T-helper 1 cell treated with Interleukin-12 subunit alpha and Interleukin-12 subunit beta and Interleukin-4 antibody, amounts not matched to agents 30 ng/mL and 1 ng/mL, for 36 hours (primary cell): ENCODE measurements around the gene ARMC8. TPM values are rescaled to one million over a fixed set of nuclear protein-coding genes. Genes with fewer than 3 reads are reported as not detected.

Source experiments
- intact Hi-C: fragments of 100-400 bp; cut with micrococcal nuclease; formaldehyde crosslinking; loops from one replicate; pipeline ENCODE4 v1.15.1; 2024
- total RNA-seq: library from RNA; stranded (reverse); gene quantifications from 2 replicates; pipeline ENCODE4 v1.2.3, GENCODE V29; 2022

ARMC8 gene
- total RNA-seq, 1 donor from 2014 or later: 57.3 TPM

DNA sequence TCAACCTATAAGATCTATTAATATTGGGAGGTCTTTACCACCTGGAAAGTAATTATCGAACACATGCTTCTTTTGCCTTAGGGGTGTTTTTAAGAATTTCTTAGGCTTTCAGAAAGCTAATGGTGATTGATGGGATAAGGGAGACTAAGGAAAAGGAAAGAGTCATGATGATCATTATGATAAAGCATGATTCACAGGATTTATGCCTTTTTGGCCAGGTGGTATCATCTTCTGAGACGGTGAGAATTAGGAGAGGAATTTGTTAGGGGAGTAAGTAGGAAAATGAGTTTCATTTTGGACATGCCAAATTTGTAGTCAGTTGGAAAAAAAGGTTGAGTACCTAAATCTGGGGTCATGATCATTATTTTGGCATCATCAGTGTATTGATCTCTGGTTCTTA is 8.9 kb downstream of the ARMC8 start:
- intact Hi-C loops: no loop called here

DNA sequence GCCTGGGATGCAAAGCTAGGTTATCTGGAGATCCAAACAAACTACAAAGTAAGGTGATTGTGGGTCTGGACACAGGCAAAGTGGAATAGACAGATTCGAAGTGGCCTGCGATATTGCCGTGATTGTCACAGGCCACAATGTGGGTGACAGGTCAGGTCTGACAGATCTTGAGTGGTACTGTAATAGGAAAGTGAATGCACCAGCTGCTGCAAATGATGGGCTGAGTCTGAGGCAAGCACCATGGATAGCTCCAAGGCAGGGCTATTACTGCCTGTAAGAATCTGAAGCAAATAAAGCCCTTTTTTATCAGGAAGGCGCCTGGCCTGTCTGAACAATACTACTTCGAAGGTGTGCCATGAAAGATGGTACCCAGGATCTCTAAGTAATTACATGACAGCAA is 10.0 kb downstream of the ARMC8 start:
- intact Hi-C loops: no loop called here

DNA sequence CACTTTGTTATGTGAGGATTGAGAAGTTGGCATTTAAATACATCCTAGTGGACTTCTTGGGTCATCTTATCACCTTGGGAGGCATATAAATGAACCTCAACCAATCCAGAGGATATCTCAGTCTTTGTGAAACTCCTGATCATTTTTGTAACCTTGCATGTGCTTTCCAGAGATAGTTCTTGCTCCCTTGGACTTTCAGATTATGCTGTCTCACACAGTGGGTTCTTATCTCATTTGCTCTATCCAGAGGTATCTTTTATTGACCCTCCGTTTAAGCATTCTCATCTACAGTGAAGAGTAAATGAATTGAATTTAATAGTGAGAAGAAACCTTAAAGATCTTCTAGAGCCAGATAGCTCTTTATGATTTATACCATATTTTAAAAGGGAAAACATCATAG is 10.4 kb downstream of the ARMC8 start:
- intact Hi-C loops: no loop called here

DNA sequence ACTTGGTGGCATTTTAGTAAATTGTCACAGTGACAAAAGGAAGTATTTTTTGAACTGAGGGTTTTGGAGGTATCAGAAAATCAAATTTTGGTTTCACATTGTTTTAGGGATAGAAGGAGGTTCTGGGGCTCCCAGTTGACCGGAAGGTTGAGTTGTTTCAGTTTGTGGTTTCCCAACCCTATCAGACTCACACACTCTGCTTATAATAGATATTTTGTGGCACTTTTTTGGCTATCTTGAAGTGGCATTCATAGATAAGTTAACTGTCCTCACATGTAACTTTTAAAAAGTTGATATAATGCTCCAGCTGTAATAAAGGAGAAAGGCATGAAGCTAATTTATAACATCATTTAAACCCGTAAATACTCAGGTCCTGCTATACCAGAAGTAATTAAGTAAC is 12.8 kb downstream of the ARMC8 start:
- intact Hi-C loops: no loop called here

DNA sequence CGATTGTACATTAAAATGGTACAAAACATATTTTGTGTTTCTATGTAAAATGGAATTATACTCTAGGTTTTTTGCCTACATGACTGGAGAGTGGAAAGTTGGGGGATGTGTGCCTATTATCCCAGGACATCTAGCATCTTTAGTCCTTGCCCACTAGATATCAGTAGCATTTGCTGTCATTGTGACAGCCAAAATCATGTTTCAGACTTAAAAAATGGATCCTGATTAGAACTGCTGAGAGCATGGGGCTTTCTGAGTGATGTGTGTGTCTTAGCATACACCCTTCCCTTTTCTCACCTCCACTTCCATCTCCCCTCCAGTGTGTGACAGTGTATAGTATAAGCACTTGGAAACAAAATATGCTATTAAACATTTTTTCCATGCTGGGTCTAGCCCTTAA is 13.3 kb downstream of the ARMC8 start:
- intact Hi-C loops: no loop called here

DNA sequence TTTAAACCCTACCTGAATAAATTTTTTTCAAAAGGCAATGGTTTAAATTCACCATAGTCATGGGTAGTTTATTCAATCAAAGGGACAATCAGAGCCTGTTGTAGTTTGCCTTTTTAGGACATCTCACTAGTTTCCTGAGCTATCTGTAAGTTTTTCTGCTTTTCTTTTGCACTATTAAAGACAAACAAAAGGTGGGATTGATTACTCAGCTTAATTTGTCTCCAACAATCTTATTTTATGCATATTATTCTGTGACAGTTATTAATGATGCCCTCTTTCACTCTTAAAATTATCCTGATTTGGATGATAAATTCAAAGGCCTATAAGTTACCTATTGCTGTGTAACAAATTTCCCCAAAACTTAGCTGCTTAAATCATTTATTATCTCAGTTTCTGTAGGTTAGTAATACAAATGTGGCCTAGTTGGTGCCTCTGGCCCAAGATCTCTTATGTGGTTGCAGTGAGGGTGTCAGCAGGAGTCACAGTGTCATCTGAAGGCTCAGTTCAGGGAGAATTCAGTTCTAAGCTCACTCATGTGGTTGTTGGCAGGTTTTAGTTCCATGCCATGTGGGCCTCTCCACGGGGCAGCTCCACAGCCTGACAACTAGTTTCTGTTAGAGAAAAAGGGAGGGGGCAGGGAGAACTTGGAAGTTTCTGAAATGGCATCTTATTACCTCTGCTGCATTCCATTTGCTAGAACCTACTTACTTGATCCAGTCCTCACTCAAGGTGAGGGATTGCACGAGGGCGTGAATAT is 16.0 kb downstream of the ARMC8 start:
- intact Hi-C loops: no loop called here

DNA sequence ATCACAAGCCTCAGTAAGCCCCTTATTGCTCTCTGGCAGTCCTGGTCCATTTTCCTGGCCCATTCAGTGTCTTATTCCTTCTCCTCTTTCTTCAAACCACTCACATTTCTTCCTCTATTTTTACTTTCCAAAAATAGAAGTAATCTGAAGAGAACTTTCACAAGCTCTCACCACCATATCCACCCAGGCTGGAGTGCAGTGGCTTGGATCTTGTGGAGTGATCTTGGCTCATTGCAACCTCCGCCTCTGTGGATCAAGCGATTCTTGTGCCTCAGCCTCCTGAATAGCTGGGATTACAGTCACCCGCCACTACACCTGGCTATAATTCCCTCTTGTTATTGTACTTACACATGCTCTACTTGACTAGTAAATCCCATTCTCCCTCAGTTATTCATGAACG is 16.8 kb downstream of the ARMC8 start:
- intact Hi-C loops: no loop called here

DNA sequence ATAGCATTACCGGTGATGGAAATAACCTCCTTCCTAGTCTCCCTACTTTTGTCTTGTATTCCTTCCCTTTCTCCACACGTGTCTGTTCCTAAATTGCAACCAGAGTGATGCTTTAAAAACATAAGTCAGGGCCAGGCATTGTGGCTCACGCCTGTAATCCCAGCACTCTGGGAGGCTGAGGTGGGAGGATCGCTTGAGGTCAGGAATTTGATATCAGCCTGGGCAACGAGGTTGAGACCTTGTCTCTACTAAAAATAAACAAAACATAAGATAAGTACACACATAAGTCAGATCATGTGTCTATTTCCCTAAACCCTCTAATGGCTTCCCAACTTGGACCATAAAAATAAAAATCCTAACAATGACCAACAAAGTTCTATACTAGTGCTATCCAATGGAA is 18.4 kb downstream of the ARMC8 start:
- intact Hi-C loops: no loop called here

DNA sequence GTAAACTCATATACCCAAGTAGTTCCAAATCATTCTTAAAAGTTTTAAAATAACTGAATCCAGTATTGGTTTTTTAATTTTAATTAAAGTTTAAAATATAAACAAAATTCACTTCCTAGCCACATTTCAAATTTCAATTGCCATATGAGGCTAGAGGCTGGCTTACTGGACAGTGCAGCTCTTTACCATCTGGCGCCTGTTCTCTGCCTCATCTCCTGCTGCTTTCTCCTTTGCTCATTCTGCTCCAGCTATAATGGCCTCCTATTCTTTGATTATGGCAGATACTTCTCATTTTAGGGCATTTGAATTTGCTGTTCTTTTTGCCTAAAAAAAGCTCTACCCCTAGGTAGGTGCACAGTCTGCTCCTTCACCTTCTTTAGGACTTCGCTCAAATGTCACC is 19.1 kb downstream of the ARMC8 start:
- intact Hi-C loops: no loop called here

DNA sequence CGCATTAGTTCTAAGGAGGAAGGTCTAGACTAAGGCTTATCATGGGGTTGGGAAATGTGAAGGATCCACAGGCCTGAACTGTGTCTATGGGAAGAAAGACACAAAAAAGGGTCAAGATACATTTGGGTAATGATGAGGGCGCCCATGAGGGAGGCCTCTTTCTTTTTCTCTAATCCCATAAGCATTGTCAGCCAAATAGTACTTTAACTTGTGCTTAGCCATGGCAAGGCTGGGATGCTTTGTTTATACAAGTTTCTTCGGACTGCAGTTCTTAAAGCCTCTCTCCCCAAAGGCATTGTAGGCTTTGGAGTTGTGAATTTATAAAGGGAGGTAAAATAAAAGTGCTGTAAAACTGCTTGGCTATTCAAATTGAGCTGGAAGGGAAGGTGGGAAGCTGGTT is 23.4 kb downstream of the ARMC8 start:
- intact Hi-C loops: no loop called here

DNA sequence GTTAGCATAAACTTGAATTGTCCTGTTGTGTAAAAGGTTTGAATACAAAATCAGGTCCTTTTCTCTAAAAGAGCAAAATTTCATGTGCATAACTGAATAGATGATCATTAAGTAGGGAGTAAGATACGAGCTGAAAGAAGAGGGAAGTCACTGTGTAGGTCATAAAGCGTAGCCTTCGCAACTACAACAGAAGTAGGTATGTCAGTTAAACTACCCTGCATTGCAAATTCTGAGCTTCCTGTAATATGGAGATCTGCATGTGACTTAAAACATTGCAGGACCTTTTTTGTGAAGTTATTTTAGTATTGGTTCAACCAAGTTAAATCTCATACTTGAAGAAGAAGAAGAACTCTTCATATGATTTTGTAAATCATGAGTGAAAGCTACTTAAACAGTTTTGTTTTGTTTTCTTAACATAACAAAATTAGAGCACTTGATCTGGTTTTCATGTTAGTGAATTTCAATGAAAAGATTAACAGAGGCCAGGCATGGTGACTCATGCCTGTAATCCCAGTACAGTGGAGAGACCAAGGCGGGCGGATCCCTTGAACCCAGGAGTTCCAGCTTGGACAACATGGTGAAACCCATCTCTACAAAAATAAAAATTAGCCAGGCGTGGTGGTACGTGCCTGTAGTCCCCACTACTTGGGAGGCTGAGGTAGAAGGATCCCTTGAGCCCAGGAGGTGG is 26.4 kb downstream of the ARMC8 start:
- intact Hi-C loops: no loop called here

DNA sequence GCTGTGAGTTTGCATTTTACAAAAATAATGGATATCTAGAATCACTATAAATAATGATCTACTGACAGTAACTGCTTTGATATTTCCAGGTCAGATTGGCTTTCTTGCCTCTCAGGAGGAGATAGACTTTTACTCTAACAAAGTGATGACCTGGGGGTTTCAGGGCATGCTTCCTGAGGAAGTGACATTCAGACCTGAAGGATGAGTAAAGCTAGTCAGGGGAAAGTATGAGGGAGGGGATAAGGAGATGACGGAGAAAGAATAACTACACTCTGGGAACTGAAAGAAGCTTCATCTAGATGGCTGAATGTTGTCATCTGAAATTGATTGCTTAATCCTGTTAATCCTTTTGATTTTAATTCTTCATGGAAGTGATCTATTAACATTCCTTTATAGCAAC is 32.2 kb downstream of the ARMC8 start:
- intact Hi-C loops: no loop called here

DNA sequence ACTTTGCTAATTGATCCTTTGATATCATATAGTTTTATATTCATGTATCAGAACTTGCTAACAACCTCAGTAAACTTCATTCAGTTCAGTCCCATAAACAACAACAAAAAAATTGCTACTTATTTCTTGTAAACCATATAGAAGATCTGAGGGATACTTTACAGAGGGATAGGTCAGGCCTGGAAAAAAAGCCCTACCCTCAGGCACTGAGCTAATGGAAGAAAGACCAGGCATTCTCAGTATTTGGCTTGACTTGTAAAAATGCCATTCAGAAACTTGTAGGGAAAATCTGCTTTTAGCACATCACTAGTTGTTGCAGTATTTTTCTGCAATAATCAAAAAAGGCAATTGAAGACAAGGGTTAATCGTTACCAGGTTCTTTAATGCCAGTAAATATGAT is 33.1 kb downstream of the ARMC8 start:
- intact Hi-C loops: loop anchor here (5.0 kb wide), 1 partner anchor 33 kb away; the partner anchor contains the start of gene ARMC8

DNA sequence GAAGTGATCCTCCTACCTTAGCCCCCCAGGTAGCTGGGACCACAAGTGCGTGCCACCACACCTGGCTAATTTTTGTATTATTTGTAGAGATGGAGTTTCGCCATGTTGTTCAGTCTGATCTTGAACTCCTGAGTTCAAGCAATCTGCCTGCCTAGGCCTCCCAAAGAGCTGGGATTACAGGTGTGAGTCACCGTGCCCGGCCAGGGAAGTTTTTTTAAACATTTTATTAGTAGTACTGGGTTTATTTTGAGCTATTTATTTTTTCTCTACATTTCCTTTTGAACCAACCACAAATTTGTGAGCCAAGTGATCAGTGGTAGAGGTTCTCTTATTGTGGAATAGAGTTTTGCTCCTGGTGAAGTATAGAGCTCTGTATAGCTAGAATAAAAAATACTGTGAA is 33.7 kb downstream of the ARMC8 start:
- intact Hi-C loops: loop anchor here (5.0 kb wide), 1 partner anchor 33 kb away; the partner anchor contains the start of gene ARMC8

DNA sequence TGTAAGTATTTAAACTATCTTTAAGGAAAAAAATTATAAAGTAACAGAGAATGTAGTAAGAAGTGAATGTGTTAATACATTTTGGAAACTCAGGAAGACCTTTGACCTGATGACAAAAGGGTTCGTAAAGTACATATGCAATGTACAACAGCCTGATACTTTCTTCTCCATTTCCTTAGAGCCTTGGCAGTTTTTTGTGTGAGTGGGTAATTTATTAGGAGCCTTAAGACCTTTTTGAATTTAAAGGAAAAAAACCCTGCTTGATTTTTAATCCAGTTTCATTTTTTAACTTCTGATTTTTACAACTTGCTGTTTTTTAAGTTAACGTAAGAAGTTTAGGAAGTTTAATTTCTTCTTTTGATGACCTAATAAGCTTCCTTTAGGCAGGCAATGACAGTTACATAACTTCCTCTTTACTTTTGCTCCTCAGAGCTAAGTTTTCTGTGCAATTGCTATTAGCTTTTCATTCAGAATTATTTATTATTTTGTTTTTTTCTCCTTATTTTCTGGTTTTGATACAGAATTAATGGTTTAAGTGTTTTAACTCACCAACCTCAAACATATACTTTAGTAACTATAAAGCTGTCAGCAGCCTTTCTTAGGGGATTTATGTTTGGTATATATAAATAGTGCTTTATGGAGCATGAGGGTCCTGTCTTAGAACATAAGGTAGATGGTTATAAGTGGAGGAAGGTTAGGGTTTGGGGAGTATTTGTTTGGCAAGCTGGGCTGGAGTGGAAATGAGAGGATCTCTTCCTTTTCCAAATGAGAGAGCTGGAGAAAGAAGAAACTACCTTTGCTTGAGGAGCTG is 35.2 kb downstream of the ARMC8 start:
- intact Hi-C loops: loop anchor here (5.0 kb wide), 1 partner anchor 35 kb away; the partner anchor contains the start of gene ARMC8

DNA sequence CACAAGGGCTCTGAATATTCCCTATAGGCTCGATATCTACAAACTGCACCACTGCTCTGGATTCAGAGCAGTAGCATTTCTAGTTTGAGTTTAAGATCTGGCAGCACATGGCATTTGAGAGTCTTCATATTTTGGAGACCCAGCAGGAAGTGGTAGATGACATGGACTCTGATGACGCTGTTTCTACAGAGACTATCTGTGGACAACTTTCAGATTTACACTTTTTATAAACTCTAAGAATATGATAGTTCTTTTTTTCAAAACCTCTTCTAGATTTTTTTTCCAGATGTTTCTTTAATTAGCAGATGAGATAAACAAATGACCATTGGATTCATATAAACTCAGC is 35.8 kb downstream of the ARMC8 start:
- intact Hi-C loops: loop anchor here (5.0 kb wide), 1 partner anchor 36 kb away; the partner anchor contains the start of gene ARMC8

DNA sequence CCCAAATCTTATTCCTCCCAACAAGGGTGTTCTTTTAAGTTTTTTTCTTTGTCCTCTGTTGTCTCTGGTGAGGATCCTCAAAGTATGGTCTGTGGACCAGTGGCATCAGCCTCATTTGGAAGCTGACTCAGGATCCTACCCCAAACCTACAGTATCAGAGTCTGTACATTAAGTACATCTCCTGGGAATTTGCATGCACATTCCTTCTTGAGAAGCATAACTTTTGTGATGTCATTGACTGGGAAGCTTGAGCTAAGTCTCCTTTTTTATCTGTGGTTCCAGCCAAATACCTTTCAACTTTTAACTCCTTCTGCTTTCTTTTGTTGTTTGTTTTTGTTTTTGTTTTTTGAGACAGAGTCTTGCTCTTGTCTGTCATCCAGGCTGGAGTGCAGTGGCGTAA is 40.5 kb downstream of the ARMC8 start:
- intact Hi-C loops: no loop called here

DNA sequence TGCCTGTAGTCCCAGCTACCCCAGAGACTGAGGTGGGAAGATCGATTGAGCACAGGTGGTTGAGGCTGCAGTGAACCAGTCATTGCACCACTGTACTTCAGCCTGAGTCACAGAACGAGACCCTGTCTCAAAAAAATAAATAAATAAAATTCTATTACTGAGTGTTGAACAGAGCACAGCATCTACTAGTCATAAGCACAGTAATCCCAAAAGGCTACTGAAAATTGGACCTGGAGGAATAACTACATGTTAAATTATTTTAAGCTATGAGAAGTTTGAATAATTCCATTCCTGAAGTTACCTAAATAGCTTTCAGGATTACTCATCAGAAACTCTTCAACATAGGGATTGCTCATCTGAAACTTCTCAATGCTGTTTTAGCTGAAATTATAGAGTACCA is 43.4 kb downstream of the ARMC8 start:
- intact Hi-C loops: loop anchor here (10.0 kb wide), 1 partner anchor 166 kb away; no protein-coding TSS in a partner anchor

DNA sequence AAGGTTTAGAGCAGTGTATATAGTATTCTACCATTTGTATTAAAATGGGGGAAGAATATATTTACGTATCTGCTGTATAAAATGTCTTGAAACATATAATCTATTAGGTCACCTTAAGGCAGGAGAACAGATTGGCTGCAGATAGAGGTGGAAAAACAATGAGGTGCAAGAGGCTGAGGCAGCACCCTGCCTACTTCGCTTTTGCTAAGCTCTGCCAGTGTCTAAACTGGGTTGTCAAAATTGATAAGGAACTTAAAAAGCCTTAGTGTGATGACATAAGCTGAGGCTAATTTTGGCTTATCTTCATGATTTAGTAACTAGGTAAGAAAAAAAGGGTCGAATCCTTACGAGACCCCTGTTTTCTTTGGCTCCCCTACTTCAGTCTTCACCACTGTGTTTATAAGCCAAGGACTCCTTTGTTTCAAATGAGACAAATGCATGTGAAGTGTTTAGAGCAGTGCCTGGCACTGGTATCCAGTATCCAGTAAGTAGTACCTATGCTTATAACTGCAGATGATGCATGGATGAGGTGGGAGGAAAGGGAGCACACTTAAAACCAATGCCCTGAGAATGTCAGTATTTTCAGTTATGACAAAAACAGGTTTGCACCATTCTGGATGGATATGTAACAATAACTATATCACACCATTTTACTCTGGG is 45.7 kb downstream of the ARMC8 start:
- intact Hi-C loops: loop anchor here (10.0 kb wide), 1 partner anchor 168 kb away; no protein-coding TSS in a partner anchor

DNA sequence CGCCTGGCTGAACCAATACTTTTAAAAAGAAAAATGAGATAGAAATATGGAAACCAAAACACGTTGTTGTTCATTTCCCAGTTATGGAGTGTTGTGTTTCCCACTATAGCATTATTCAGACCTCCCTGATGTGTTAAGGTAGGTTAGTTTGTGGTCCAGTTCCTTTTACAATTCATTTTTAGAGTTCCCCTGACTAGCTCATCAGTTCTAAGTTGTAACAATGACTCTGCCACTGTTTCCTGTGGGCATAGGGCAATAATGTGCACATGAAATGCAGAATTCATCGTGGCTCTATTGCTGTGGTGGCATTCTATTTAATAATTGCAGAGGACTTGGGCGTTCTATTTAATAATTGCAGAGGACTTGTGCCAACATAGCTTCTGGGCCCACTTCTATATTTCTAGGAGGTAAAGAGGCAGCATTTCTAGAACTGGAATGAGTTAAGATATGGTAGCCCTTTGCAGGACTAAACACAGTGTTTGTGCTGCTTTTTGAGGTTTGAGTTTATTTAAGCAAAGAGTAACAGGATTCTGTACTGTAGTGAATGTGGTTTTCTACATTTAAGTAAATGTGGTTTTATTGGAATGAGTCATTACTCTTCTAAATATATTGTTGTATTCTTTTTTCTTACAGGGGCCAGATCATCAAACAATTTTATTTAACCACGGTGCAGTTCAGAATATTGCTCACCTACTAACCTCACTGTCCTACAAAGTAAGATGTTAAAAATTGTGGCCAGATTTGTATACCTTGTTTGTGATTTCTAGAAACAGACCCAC is 47.5 kb downstream of the ARMC8 start:
- intact Hi-C loops: loop anchor here (10.0 kb wide), 1 partner anchor 170 kb away; no protein-coding TSS in a partner anchor
